ENCODE results near the gene NOSTRIN.

NOSTRIN gene

DNA sequence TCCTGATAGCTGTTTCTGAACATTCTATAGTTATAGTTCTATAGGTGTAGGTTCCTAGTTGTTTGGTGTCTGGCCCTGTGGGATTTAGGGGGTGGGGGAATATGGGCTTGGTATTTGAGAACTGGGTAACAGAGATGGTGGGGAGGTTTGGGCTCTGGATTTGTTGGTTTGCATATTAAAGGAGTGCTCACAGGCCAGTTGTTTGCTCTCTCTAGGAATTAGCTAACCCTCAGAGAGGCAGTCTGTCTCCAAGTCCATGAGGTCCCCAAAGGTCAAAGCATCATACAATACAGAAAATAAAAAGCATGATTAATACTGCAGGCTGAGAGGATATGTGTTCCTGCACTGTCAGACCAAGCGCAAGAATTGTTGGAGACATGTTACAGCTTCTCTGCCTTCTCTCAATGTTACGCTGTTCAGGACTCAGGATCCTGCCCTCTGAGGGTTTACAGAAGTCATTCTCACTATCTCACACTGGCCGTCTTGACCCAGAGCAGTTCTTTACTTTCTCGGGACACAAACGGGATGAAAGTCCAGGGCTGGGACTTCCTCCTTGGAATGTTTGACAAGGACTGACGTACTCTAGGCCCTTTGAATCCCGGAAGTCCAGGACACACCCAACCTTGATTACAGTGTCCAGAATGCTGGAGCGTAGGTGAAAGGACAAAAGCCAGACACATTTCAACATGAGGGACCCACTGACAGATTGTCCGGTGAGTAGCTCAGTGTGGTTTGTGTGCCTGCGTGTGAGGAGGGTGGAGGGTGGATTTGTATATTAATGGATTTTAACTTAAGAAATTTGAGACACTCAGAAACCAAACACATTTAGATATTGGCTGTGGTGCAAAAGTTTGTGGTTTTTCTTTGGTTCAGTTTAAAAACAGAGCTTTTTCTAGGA, at the start of gene NOSTRIN:
NOSTRIN (plus strand) TSS at position 677 of the 898 bp plus-strand sequence; CDS start at position 687, 10 bp downstream.
- TF ChIP-seq, protein P1, sequence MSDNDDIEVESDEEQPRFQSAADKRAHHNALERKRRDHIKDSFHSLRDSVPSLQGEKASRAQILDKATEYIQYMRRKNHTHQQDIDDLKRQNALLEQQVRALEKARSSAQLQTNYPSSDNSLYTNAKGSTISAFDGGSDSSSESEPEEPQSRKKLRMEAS (IDR thresholded peaks at IDR 0.05; ENCODE audit: low read depth, low read length) = no peak
- TF ChIP-seq POLR2A (IDR thresholded peaks at IDR 0.05; ENCODE audit: extremely low read depth, insufficient read length) (no peak), MYC (IDR thresholded peaks at IDR 0.05; ENCODE audit: low read depth, low read length) (no peak)
- TF ChIP-seq, protein P2, sequence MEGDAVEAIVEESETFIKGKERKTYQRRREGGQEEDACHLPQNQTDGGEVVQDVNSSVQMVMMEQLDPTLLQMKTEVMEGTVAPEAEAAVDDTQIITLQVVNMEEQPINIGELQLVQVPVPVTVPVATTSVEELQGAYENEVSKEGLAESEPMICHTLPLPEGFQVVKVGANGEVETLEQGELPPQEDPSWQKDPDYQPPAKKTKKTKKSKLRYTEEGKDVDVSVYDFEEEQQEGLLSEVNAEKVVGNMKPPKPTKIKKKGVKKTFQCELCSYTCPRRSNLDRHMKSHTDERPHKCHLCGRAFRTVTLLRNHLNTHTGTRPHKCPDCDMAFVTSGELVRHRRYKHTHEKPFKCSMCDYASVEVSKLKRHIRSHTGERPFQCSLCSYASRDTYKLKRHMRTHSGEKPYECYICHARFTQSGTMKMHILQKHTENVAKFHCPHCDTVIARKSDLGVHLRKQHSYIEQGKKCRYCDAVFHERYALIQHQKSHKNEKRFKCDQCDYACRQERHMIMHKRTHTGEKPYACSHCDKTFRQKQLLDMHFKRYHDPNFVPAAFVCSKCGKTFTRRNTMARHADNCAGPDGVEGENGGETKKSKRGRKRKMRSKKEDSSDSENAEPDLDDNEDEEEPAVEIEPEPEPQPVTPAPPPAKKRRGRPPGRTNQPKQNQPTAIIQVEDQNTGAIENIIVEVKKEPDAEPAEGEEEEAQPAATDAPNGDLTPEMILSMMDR (IDR thresholded peaks at IDR 0.05; ENCODE audit: low read depth, low read length) = no peak
- no peak within 1 kb of the TSS for H3K4me3 ChIP-seq (ENCODE audit: low read depth, low read length)
- DNase-seq (ENCODE audit: low read depth) = no peak

- no peak overlapping the region for H3K4me3 ChIP-seq (ENCODE audit: low read depth, low read length)
- TF ChIP-seq, protein P1 (IDR thresholded peaks at IDR 0.05; ENCODE audit: low read depth, low read length) = no peak
- TF ChIP-seq POLR2A (IDR thresholded peaks at IDR 0.05; ENCODE audit: extremely low read depth, insufficient read length) (no peak), MYC (IDR thresholded peaks at IDR 0.05; ENCODE audit: low read depth, low read length) (no peak)
- TF ChIP-seq, protein P2 (IDR thresholded peaks at IDR 0.05; ENCODE audit: low read depth, low read length) = no peak
- DNase-seq (ENCODE audit: low read depth) = no peak
Observed at GRCh38 chr2:168753765-168754329, 48.6 kb upstream of the NOSTRIN start.

GRCh38 chr2:168757223-168757622, 45.2 kb upstream of the NOSTRIN start:
- DNase-seq (ENCODE audit: low read depth) = no peak
- TF ChIP-seq MYC (IDR thresholded peaks at IDR 0.05; ENCODE audit: low read depth, low read length) (no peak), POLR2A (IDR thresholded peaks at IDR 0.05; ENCODE audit: extremely low read depth, insufficient read length) (no peak)
- TF ChIP-seq, protein P1 (IDR thresholded peaks at IDR 0.05; ENCODE audit: low read depth, low read length) = no peak
- TF ChIP-seq, protein P2 (IDR thresholded peaks at IDR 0.05; ENCODE audit: low read depth, low read length) = no peak

DNA sequence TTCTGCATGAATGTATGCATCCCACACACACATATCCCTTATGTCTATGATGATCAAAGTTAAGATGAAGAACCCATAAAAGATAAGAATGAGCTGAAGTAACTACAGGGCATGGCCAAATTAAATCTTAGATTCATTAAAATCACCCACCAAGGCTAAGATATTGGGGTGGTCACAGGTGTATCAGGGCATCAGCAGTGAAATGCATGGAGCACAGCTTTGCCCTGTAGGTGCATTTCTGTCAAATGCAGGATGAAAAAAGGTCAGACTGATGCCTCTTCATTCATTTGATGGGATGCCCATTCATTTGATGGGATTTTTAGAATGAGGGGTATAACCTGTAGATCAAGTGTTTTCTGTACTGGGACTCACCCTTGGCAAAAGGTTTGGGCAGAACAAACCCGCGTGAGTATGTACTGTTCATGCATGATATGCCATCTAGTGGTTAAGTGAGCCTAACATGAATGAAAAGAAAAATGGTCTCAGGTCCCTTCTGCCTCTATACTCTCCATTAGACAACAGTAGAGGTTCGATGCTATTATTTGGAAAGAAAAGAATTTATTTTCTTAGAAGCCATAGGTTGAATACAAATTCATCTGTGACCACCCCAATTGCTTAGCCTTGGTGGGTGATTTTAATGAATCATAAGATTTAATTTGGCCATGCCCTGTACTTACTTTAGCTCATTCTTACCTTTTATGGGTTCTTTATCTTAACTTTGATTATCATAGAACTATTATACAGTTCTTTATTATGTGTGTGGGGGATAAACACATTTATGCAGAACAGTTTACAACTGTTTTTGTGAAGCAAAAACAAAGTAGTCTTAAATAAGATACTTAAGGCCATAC, 43.2 kb upstream of the NOSTRIN start:
- no peak overlapping the region for H3K4me3 ChIP-seq (ENCODE audit: low read depth, low read length)
- TF ChIP-seq, protein P2 (IDR thresholded peaks at IDR 0.05; ENCODE audit: low read depth, low read length) = peak; percentile 46
- TF ChIP-seq MYC (IDR thresholded peaks at IDR 0.05; ENCODE audit: low read depth, low read length) = no peak
- peak; percentile 56 for DNase-seq (ENCODE audit: low read depth)

More at GRCh38 chr2:168757223-168757622, 45.2 kb upstream of the NOSTRIN start:
- no peak overlapping the region for H3K4me3 ChIP-seq (ENCODE audit: low read depth, low read length)

DNA sequence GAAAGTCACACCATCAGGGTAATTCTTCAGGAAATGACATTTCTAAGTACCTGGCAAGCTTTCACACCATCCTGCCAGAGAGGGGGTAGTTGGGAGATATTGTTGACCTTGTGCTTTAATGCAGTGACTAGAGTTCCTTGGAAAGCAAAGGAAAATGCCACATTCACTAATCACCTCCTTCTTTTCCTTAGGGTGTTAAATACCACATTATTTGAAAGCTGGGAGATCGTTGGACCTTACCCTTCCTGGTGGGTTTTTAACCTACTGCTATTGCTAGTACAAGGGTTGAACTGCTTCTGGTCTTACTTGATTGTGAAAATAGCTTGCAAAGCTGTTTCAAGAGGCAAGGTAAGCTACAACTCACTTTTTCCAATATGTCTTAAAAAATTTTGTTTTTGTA, 37.0 kb upstream of the NOSTRIN start:
- no peak for DNase-seq (ENCODE audit: low read depth)
- TF ChIP-seq, protein P1 (IDR thresholded peaks at IDR 0.05; ENCODE audit: low read depth, low read length) = no peak
- no peak for TF ChIP-seq MYC (IDR thresholded peaks at IDR 0.05; ENCODE audit: low read depth, low read length)
- TF ChIP-seq, protein P2 (IDR thresholded peaks at IDR 0.05; ENCODE audit: low read depth, low read length) = no peak
- no peak for TF ChIP-seq POLR2A (IDR thresholded peaks at IDR 0.05; ENCODE audit: extremely low read depth, insufficient read length)

More for the DNA sequence above, 37.0 kb upstream of the NOSTRIN start:
- H3K4me3 ChIP-seq (ENCODE audit: low read depth, low read length) = no peak overlapping the region
